Heart left ventricle (tissue), 16 donors: ENCODE data around the gene N4BP2. TPM values are rescaled to one million over a fixed set of nuclear protein-coding genes. Genes with fewer than 3 reads are reported as not detected.
"Not testable (repeated sequence)": the region's sequence is repeated elsewhere in the genome, so short reads cannot be mapped to it uniquely, and the experiment has no call there.

Experiments
- ATAC-seq, 4 donors: fragments of 200-7000 bp; cut with Tn5 transposase; one replicate each; pipeline ENCODE4 v1.9.1; 2020 to 2022; ENCODE audit warnings: moderate library complexity in 4 of 4, mild to moderate bottlenecking in 3 of 4, moderate number of reproducible peaks in 1 of 4
- DNase-seq, 5 donors: peaks; one replicate each; pipeline ENCODE4 v3.0.0-alpha.2; 2020
- H3K27ac ChIP-seq, 12 donors: fragments of 200-600 bp; sonication (generic) in 4 of 12; one replicate each; pipeline versions ENCODE4 v1.5.0 to v1.8.0; 2016 to 2022; ENCODE audit warnings: mild to moderate bottlenecking in 2 of 12
- H3K27me3 ChIP-seq, 9 donors: fragments of 200-600 bp; sonication (generic) in 2 of 9; one replicate each; pipeline versions ENCODE4 v1.5.1 to v1.8.0; 2016 to 2022; ENCODE audit warnings: mild to moderate bottlenecking in 3 of 9
- H3K36me3 ChIP-seq, 9 donors: fragments of 200-600 bp; sonication (generic) in 2 of 9; one replicate each; pipeline versions ENCODE4 v1.5.0 to v1.8.0; 2018 to 2022; ENCODE audit warnings: mild to moderate bottlenecking in 2 of 9
- H3K4me1 ChIP-seq, 12 donors: fragments of 200-600 bp; sonication (generic) in 4 of 12; one replicate each; pipeline versions ENCODE4 v1.5.0 to v1.8.0; 2016 to 2022; ENCODE audit warnings: mild to moderate bottlenecking in 3 of 12
- H3K4me3 ChIP-seq, 12 donors: fragments of 200-600 bp; sonication (generic) in 4 of 12; one replicate each; pipeline versions ENCODE4 v1.5.0 to v1.8.0; 2017 to 2022; ENCODE audit warnings: mild to moderate bottlenecking in 9 of 12, moderate library complexity in 4 of 12
- H3K9me3 ChIP-seq, 12 donors: fragments of 200-600 bp; sonication (generic) in 4 of 12; one replicate each; pipeline versions ENCODE4 v1.5.0 to v1.8.0; 2016 to 2022; ENCODE audit warnings: mild to moderate bottlenecking in 1 of 12
- POLR2A ChIP-seq, 2 donors: fragments of 450-650 bp; IDR thresholded peaks; one replicate each; pipeline ENCODE4 v1.6.1; 2017; ENCODE audit warnings: antibody characterized with exemption in 2 of 2, mild to moderate bottlenecking in 2 of 2, moderate library complexity in 2 of 2
- WGBS, 4 donors: extraction: QIAGEN DNeasy Blood & Tissue Kit in 2 of 4; methylation state at CpG; one replicate each; pipeline versions ENCODE4 v1.1.5 to v1.1.7; 2013 to 2018; 5-methylcytosine and 5-hydroxymethylcytosine counted together
- intact Hi-C, 10 donors: fragments of 100-400 bp; cut with DNase I; formaldehyde crosslinking; loops; one replicate each; pipeline versions ENCODE4 v1.11.1 to v1.14.2; 2022
- long read RNA-seq, 3 donors: library from polyadenylated mRNA; unstranded; transcript quantifications; one replicate each; pipeline ENCODE4 v2.0.0, GENCODE V29; 2020 to 2021
- polyA plus RNA-seq, 2 donors: library from polyadenylated mRNA; stranded (reverse); fragments of 200-250 nt; gene quantifications; one replicate each; pipeline ENCODE4 v1.2.3, GENCODE V29; 2013
- total RNA-seq, 9 donors: library from RNA; depleted of rRNA in 2 of 9; stranded (reverse); fragments of >200 nt in 2 of 9; fragmentation: NEBNext Ultra II Directional in 3 of 9; extraction: Animal tissue kit (Norgen Biotek cat#: 25700) in 3 of 9; gene quantifications; one replicate each; pipeline versions ENCODE4 v1.1.0 to v1.2.4, GENCODE V29; 2016 to 2023
- TF ChIP-seq, protein P1 (sequence below), 12 donors: fragments of 200-600 bp; sonication (generic) in 4 of 12; IDR thresholded peaks; one replicate each; pipeline versions ENCODE4 v1.5.0 to v1.8.0; 2018 to 2022; ENCODE audit warnings: antibody characterized with exemption in 12 of 12, mild to moderate bottlenecking in 5 of 12
- donor health status: ischemic (EF 13 %, LVEDD 7.1; RV severe dilation, severe dysfunction).
- donor health status: healthy with polysubstance abuse.
- donor health status: DM: no; HTN: yes; CAD: no.
- donor health status: DM: no; HTN: no; CAD: no.
- donor health status: ischemic (EF 25% LVEDD 6.9; RV normal size, moderate dysfunction).
- donor health status: ischemic (EF 25% LVEDD 5.7; RV mildly dilated, moderate dysfunction).
- donor health status: healthy.
- donor health status: DM: yes; HTN: yes; CAD: no.
- donor health status: ischemic (EF 35%, LVEDD 5.7; RV mildly dilated, moderate dysfunction).
- donor health status: nonischemic (EF 11% LVEDD 7.7; RV severe dilation, severe dysfunction).
- donor health status: DM: yes; HTN: yes; CAD: no.
- donor health status: PGD.
- donor health status: ischemic (EF 29% LVEDD 5.4; RV normal size, mild dysfunction).
- donor health status: nonischemic (EF 23%, LVEDD 6.1; RV moderate dilation, normal function).

The N4BP2 gene
- total RNA-seq (1 to 10 TPM; 3.5 to 6.8 (median 5.0) TPM), polyA plus RNA-seq (1 to 10 TPM in 1 of 2 donors, under 1 TPM in 1; 0.57 to 1.7 TPM)
- long read RNA-seq, donor 1, partial matches to known transcripts = 0 of 3 reads
- long read RNA-seq, donor 1, other reads (novel, unspliced or antisense) = 3 of 3 reads
- long read RNA-seq, donor 2, partial matches to known transcripts = 2 of 8 reads
- long read RNA-seq, donor 2, other reads (novel, unspliced or antisense) = 6 of 8 reads
- long read RNA-seq, donor 3, partial matches to known transcripts = 2 of 3 reads
- long read RNA-seq, donor 3, other reads (novel, unspliced or antisense) = 1 of 3 reads

- Histone ChIP-seq H3K36me3 (peaks cover 0 to 6% (median 0%) of the 10 kb centered on the region in 9 donors), H3K4me1 (peaks cover 0 to 27% (median 12%) of the 10 kb centered on the region in 12 donors), H3K9me3 (no peaks in the 10 kb centered on the region), H3K4me3 (peak within 1 kb of the TSS; percentile 73 to 100 (median 92)), H3K27me3 (no peaks in the 10 kb centered on the region), H3K27ac (peak within 1 kb of the TSS; percentile 98 to 100 (median 100))
- TF ChIP-seq, protein P1, sequence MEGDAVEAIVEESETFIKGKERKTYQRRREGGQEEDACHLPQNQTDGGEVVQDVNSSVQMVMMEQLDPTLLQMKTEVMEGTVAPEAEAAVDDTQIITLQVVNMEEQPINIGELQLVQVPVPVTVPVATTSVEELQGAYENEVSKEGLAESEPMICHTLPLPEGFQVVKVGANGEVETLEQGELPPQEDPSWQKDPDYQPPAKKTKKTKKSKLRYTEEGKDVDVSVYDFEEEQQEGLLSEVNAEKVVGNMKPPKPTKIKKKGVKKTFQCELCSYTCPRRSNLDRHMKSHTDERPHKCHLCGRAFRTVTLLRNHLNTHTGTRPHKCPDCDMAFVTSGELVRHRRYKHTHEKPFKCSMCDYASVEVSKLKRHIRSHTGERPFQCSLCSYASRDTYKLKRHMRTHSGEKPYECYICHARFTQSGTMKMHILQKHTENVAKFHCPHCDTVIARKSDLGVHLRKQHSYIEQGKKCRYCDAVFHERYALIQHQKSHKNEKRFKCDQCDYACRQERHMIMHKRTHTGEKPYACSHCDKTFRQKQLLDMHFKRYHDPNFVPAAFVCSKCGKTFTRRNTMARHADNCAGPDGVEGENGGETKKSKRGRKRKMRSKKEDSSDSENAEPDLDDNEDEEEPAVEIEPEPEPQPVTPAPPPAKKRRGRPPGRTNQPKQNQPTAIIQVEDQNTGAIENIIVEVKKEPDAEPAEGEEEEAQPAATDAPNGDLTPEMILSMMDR (IDR thresholded peaks at IDR 0.05) = peak; percentile 40 to 95 (median 76)
- TF ChIP-seq POLR2A (IDR thresholded peaks at IDR 0.05) = peak; percentile 56 to 91
- ATAC-seq (peak; percentile 60 to 86 (median 84)), DNase-seq (peak; percentile 86 to 93 (median 87))
- WGBS, 4 donors = 0 to 1% (median 0%) methylated on average over 25 to 99 of the region's 99 CpGs
- intact Hi-C loops = loop anchor here (1.0 to 10.0 kb wide), 14 partner anchors 78 to 592 kb away; partner anchors contain the start of genes PDS5A (in 5 of the 10), UBE2K (in 4 of the 10), SMIM14 (in 2 of the 10) and UGDH (in 1 of the 10)
Measured at GRCh38 chr4:40056716-40057585, at the start of gene N4BP2. N4BP2 (plus strand) TSS chr4:40056850; CDS start chr4:40097341, 40,491 bp downstream.

DNA sequence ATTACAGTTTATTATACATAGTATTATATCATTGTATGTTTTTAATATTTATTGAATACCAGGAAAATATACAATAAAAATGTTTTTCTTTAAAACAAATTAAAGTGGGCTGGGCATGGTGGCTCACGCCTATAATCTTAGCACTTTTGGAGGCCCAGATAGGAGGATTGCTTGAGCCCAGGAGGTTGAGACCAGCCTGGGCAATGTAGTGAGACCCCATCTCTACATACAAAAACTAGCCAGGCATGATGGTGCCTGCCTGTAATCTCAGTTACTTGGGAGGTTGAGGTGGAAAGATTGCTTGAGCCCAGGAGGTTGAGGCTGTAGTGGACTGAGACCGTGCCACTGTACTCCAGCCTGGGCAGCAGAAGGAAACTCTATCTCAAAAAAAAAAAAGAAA is 40.6 kb upstream of the N4BP2 start:
- no peaks in the 10 kb centered on the region for H3K36me3 ChIP-seq
- no peak overlapping the region for H3K4me3 ChIP-seq
- ATAC-seq = no peak
- no peaks in the 10 kb centered on the region for H3K4me1 ChIP-seq
- H3K9me3 ChIP-seq = no peaks in the 10 kb centered on the region
- TF ChIP-seq, protein P1 (IDR thresholded peaks at IDR 0.05) = no peak
- TF ChIP-seq POLR2A (IDR thresholded peaks at IDR 0.05) = no peak
- 83 to 99% (median 86%) methylated on average over 2 of the region's 2 CpGs for WGBS, 4 donors
- intact Hi-C loops = no loop called here
- no peak overlapping the region for H3K27ac ChIP-seq
- H3K27me3 ChIP-seq = no peaks in the 10 kb centered on the region
- no peak for DNase-seq

- Histone ChIP-seq H3K36me3 (no peaks in the 10 kb centered on the region), H3K27me3 (no peaks in the 10 kb centered on the region), H3K9me3 (no peaks in the 10 kb centered on the region), H3K4me3 (no peak overlapping the region), H3K27ac (no peak overlapping the region), H3K4me1 (no peaks in the 10 kb centered on the region)
- intact Hi-C loops = no loop called here
- no peak for DNase-seq
- 87 to 95% (median 93%) methylated on average over 15 of the region's 15 CpGs for WGBS, 4 donors
- no peak for ATAC-seq
- TF ChIP-seq POLR2A (IDR thresholded peaks at IDR 0.05) = no peak
- TF ChIP-seq, protein P1 (IDR thresholded peaks at IDR 0.05) = no peak
Measured at GRCh38 chr4:40020221-40020620, 36.4 kb upstream of the N4BP2 start.

DNA sequence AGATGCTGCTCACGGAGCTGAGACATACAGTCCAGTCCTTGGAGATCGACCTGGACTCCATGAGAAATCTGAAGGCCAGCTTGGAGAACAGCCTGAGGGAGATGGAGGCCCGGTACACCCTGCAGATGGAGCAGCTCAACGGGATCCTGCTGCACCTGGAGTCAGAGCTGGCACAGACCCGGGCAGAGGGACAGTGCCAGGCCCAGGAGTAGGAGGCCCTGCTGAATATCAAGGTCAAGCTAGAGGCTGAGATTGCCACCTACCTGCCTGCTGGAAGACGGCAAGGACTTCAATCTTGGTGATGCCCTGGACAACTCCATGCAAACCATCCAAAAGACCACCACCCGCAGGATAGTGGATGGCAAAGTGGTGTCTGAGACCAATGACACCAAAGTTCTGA is 35.5 kb upstream of the N4BP2 start:
- H3K4me3 ChIP-seq, ATAC-seq, H3K4me1 ChIP-seq, DNase-seq, H3K27me3 ChIP-seq, H3K27ac ChIP-seq, H3K9me3 ChIP-seq, intact Hi-C loops, H3K36me3 ChIP-seq: not testable (repeated sequence)
- WGBS, 4 donors = 86 to 93% (median 91%) methylated on average over 7 of the region's 7 CpGs

- H3K27me3 ChIP-seq, H3K36me3 ChIP-seq, ATAC-seq, H3K9me3 ChIP-seq, DNase-seq, H3K4me3 ChIP-seq, intact Hi-C loops, H3K27ac ChIP-seq, H3K4me1 ChIP-seq: not testable (repeated sequence)
- 94 to 96% (median 95%) methylated on average over 7 of the region's 7 CpGs; no CpG with 5 or more reads in 1 of the 4 donors for WGBS, 4 donors
Measured at GRCh38 chr4:40024049-40024448, 32.6 kb upstream of the N4BP2 start.
